ENCODE results near the gene FUNDC2.
A peak's percentile ranks its signal among the peaks of the same experiment; 100 is the strongest.

FUNDC2 gene

GRCh38 chrX:155070975-155071693 lies 44.5 kb downstream of the FUNDC2 start, which contains the start of the genes BRCC3, CMC4 and MTCP1 (continued):
- TF ChIP-seq, protein P1, sequence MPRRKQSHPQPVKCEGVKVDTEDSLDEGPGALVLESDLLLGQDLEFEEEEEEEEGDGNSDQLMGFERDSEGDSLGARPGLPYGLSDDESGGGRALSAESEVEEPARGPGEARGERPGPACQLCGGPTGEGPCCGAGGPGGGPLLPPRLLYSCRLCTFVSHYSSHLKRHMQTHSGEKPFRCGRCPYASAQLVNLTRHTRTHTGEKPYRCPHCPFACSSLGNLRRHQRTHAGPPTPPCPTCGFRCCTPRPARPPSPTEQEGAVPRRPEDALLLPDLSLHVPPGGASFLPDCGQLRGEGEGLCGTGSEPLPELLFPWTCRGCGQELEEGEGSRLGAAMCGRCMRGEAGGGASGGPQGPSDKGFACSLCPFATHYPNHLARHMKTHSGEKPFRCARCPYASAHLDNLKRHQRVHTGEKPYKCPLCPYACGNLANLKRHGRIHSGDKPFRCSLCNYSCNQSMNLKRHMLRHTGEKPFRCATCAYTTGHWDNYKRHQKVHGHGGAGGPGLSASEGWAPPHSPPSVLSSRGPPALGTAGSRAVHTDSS (tag by site-specific recombination; IDR thresholded peaks at IDR 0.05): no peak
- TF ChIP-seq FEZF1 (tag by site-specific recombination; IDR thresholded peaks at IDR 0.05) (no peak), ZBTB17 (tag by site-specific recombination; IDR thresholded peaks at IDR 0.05) (no peak), ELK4 (IDR thresholded peaks at IDR 0.05; ENCODE audit: borderline replicate concordance, low read depth, low read length) (no peak; the same call in 1 of the 2 replicates), ZNF324 (tag by site-specific recombination; IDR thresholded peaks at IDR 0.05) (peak; percentile 53; the same call in 1 of the 2 replicates), ZNF175 (tag by site-specific recombination; IDR thresholded peaks at IDR 0.05) (no peak), HOXD13 (CRISPR knock-in tag; IDR thresholded peaks at IDR 0.05; ENCODE audit: borderline replicate concordance) (no peak), ZNF600 (tag by site-specific recombination; IDR thresholded peaks at IDR 0.05) (peak; percentile 65), KLF16 (tag by site-specific recombination; IDR thresholded peaks at IDR 0.05) (0 out of 2 replicates have a peak, but pooled peaks have one; percentile 25), ZNF362 (tag by site-specific recombination; IDR thresholded peaks at IDR 0.05) (no peak), ZBTB26 (tag by site-specific recombination; optimal IDR thresholded peaks at IDR 0.05) (peak; percentile 64), ZNF558 (tag by site-specific recombination; IDR thresholded peaks at IDR 0.05) (0 out of 2 replicates have a peak, but pooled peaks have one; percentile 15), ZBTB8A (tag by site-specific recombination; IDR thresholded peaks at IDR 0.05) (peak; percentile 98), YY2 (tag by site-specific recombination; IDR thresholded peaks at IDR 0.05) (peak; percentile 77; the same call in 1 of the 2 replicates), GLIS2 (tag by site-specific recombination; IDR thresholded peaks at IDR 0.05) (peak; percentile 60), ZBTB20 (tag by site-specific recombination; IDR thresholded peaks at IDR 0.05) (peak; percentile 30; the same call in 1 of the 2 replicates), KLF8 (tag by site-specific recombination; IDR thresholded peaks at IDR 0.05) (peak; percentile 63), SETDB1 (IDR thresholded peaks at IDR 0.05; ENCODE audit: insufficient read length, low read length) (no peak), ZNF24 (tag by site-specific recombination; IDR thresholded peaks at IDR 0.05) (peak; percentile 31; the same call in 1 of the 2 replicates), HOXA7 (CRISPR knock-in tag; IDR thresholded peaks at IDR 0.05; ENCODE audit: borderline replicate concordance) (no peak), ZNF670 (tag by site-specific recombination; IDR thresholded peaks at IDR 0.05; ENCODE audit: low read depth) (no peak), ZNF561 (tag by site-specific recombination; IDR thresholded peaks at IDR 0.05; ENCODE audit: borderline replicate concordance) (peak; percentile 84; the same call in 1 of the 2 replicates), OSR2 (tag by site-specific recombination; IDR thresholded peaks at IDR 0.05) (no peak), KLF17 (tag by site-specific recombination; IDR thresholded peaks at IDR 0.05) (0 out of 2 replicates have a peak, but pooled peaks have one; percentile 40), ZNF830 (tag by site-specific recombination; IDR thresholded peaks at IDR 0.05; ENCODE audit: low read depth) (no peak)
- TF ChIP-seq, protein P2, sequence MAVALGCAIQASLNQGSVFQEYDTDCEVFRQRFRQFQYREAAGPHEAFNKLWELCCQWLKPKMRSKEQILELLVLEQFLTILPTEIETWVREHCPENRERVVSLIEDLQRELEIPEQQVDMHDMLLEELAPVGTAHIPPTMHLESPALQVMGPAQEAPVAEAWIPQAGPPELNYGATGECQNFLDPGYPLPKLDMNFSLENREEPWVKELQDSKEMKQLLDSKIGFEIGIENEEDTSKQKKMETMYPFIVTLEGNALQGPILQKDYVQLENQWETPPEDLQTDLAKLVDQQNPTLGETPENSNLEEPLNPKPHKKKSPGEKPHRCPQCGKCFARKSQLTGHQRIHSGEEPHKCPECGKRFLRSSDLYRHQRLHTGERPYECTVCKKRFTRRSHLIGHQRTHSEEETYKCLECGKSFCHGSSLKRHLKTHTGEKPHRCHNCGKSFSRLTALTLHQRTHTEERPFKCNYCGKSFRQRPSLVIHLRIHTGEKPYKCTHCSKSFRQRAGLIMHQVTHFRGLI (tag by site-specific recombination; IDR thresholded peaks at IDR 0.05): peak; percentile 51; the same call in 1 of the 2 replicates
- TF ChIP-seq, protein P3, sequence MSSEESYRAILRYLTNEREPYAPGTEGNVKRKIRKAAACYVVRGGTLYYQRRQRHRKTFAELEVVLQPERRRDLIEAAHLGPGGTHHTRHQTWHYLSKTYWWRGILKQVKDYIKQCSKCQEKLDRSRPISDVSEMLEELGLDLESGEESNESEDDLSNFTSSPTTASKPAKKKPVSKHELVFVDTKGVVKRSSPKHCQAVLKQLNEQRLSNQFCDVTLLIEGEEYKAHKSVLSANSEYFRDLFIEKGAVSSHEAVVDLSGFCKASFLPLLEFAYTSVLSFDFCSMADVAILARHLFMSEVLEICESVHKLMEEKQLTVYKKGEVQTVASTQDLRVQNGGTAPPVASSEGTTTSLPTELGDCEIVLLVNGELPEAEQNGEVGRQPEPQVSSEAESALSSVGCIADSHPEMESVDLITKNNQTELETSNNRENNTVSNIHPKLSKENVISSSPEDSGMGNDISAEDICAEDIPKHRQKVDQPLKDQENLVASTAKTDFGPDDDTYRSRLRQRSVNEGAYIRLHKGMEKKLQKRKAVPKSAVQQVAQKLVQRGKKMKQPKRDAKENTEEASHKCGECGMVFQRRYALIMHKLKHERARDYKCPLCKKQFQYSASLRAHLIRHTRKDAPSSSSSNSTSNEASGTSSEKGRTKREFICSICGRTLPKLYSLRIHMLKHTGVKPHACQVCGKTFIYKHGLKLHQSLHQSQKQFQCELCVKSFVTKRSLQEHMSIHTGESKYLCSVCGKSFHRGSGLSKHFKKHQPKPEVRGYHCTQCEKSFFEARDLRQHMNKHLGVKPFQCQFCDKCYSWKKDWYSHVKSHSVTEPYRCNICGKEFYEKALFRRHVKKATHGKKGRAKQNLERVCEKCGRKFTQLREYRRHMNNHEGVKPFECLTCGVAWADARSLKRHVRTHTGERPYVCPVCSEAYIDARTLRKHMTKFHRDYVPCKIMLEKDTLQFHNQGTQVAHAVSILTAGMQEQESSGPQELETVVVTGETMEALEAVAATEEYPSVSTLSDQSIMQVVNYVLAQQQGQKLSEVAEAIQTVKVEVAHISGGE (tag by site-specific recombination; conservative IDR thresholded peaks at IDR 0.05; ENCODE audit: low read depth): peak; percentile 35
